HepG2 (cell line): ENCODE measurements around the gene KIF22. TPM values are rescaled to one million over a fixed set of nuclear protein-coding genes. Genes with fewer than 3 reads are reported as not detected.

Experiments used
- ATM ChIP-seq: fragments of 450-650 bp; IDR thresholded peaks from 2 replicates; pipeline ENCODE4 v1.7.1; 2017; ENCODE audit warnings: mild to moderate bottlenecking, borderline replicate concordance
- CREB3 ChIP-seq: sonication (generic); formaldehyde crosslinking; IDR thresholded peaks from 2 replicates; pipeline ENCODE4 v1.5.0; 2020; ENCODE audit warnings: missing genetic modification reagents
- DDIT3 ChIP-seq: sonication (generic); formaldehyde crosslinking; IDR thresholded peaks from 2 replicates; pipeline ENCODE4 v1.4.0; 2020; ENCODE audit warnings: mild to moderate bottlenecking, missing genetic modification reagents
- ELF3 ChIP-seq: IDR thresholded peaks from 2 replicates; pipeline ENCODE4 v1.6.1; 2016; ENCODE audit warnings: missing genetic modification reagents, missing compliant biosample characterization
- FOSL2 ChIP-seq: sonication (generic); formaldehyde crosslinking; IDR thresholded peaks from 2 replicates; pipeline ENCODE4 v1.4.0; 2020; ENCODE audit warnings: missing genetic modification reagents
- GABPA ChIP-seq, 2 experiments: IDR thresholded peaks; 2 replicates each; pipeline ENCODE4 v1.6.1; 2011 to 2016; ENCODE audit warnings: low read depth in 2 of 2, low read length in 1 of 2, missing biosample characterization in 1 of 2, missing genetic modification characterization in 1 of 2
- HBP1 ChIP-seq: IDR thresholded peaks from 2 replicates; pipeline ENCODE4 v1.6.1; 2016; ENCODE audit warnings: low read depth, control low read depth
- HIC2 ChIP-seq: sonication (generic); formaldehyde crosslinking; IDR thresholded peaks from 2 replicates; pipeline ENCODE4 v1.9.0; 2022; ENCODE audit warnings: low read depth, missing genetic modification reagents
- MAX ChIP-seq: IDR thresholded peaks from 2 replicates; pipeline ENCODE4 v1.6.1; 2012; ENCODE audit warnings: inconsistent platforms
- MAZ ChIP-seq, 2 experiments: sonication (generic) in 1 of 2; formaldehyde crosslinking in 1 of 2; IDR thresholded peaks; 2 replicates each; pipeline versions ENCODE4 v1.5.0 to v1.6.1; 2012 to 2020; ENCODE audit warnings: low read depth in 2 of 2, mild to moderate bottlenecking in 2 of 2, borderline replicate concordance in 1 of 2, improper control_type of control experiment in 1 of 2, low read length in 1 of 2, missing genetic modification reagents in 1 of 2, moderate library complexity in 1 of 2
- SMYD3 ChIP-seq: sonication (generic); formaldehyde crosslinking; IDR thresholded peaks from 2 replicates; pipeline ENCODE4 v1.8.1; 2023; ENCODE audit warnings: mild to moderate bottlenecking, missing genetic modification reagents
- SOX6 ChIP-seq, 2 experiments: fragments of 450-650 bp in 1 of 2; sonication (generic) in 1 of 2; formaldehyde crosslinking in 1 of 2; IDR thresholded peaks; 2 replicates each; pipeline versions ENCODE4 v1.4.0 to v1.6.1; 2017 to 2020; ENCODE audit warnings: antibody characterized with exemption in 1 of 2, mild to moderate bottlenecking in 1 of 2, missing genetic modification reagents in 1 of 2
- SSRP1 ChIP-seq: IDR thresholded peaks from 2 replicates; pipeline ENCODE4 v1.6.1; 2016; ENCODE audit warnings: control low read depth
- TBX3 ChIP-seq: fragments of 450-650 bp; IDR thresholded peaks from 2 replicates; pipeline ENCODE4 v1.6.1; 2017; ENCODE audit warnings: antibody characterized with exemption, mild to moderate bottlenecking, inconsistent platforms, borderline replicate concordance
- ZFAT ChIP-seq: sonication (generic); formaldehyde crosslinking; conservative IDR thresholded peaks from 2 replicates; pipeline ENCODE4 v1.8.1; 2023; ENCODE audit warnings: missing genetic modification reagents, inconsistent platforms
- ZFY ChIP-seq: sonication (generic); formaldehyde crosslinking; IDR thresholded peaks from 2 replicates; pipeline ENCODE4 v1.4.0; 2020; ENCODE audit warnings: missing genetic modification reagents
- ZMYM4 ChIP-seq: sonication (generic); formaldehyde crosslinking; IDR thresholded peaks from 2 replicates; pipeline ENCODE4 v1.8.1; 2023; ENCODE audit warnings: mild to moderate bottlenecking, missing genetic modification reagents
- ZNF710 ChIP-seq: sonication (generic); formaldehyde crosslinking; IDR thresholded peaks from 2 replicates; pipeline ENCODE4 v1.5.0; 2020; ENCODE audit warnings: mild to moderate bottlenecking, missing genetic modification reagents, borderline replicate concordance
- ZNF770 ChIP-seq: sonication (generic); formaldehyde crosslinking; IDR thresholded peaks from 2 replicates; pipeline ENCODE4 v1.5.0; 2020; ENCODE audit warnings: mild to moderate bottlenecking, missing genetic modification reagents
- ZZZ3 ChIP-seq: sonication (generic); formaldehyde crosslinking; IDR thresholded peaks from 2 replicates; pipeline ENCODE4 v1.4.0; 2020; ENCODE audit warnings: missing genetic modification reagents, mild to moderate bottlenecking, borderline replicate concordance
- polyA plus RNA-seq, 8 experiments: library from polyadenylated mRNA; depleted of rRNA in 3 of 8; stranded (reverse) in 7 of 8; unstranded in 1 of 8; fragments of >200 nt; fragmentation: Illumina TruSeq in 4 of 8; extraction: Trizol in 4 of 8; gene quantifications; 2 replicates each; pipeline versions ENCODE4 v1.2.1 to v1.2.3, GENCODE V29; 2011 to 2016; ENCODE audit warnings: low read depth in 4 of 8, missing spikeins in 1 of 8, mixed read lengths in 1 of 8; ENCODE audit not compliant: insufficient read depth in 1 of 8
- total RNA-seq, 5 experiments: library from RNA; depleted of rRNA; stranded (reverse); fragments of >200 nt; fragmentation: Illumina TruSeq; extraction: Trizol; gene quantifications; 2 replicates each; pipeline ENCODE4 v1.2.3, GENCODE V29; 2016; ENCODE audit warnings: low read depth in 1 of 5

KIF22 gene
- total and polyA plus RNA-seq, 2 of the 13 experiments (the other 11 are each of a cell fraction or from before 2014, with no cell fraction given), result 95.8 to 118 TPM

- TF ChIP-seq ZFAT (CRISPR knock-in tag) (no peak), GABPA (IDR thresholded peaks at IDR 0.05; ENCODE audit: low read depth, low read length) (no peak), GABPA (CRISPR knock-in tag; IDR thresholded peaks at IDR 0.05; ENCODE audit: low read depth) (peak; percentile 60; the same call in 1 of the 2 replicates), CREB3 (CRISPR knock-in tag) (no peak), ZNF710 (no peak), ZNF770 (peak; percentile 88), ZFY (CRISPR knock-in tag) (peak; percentile 44; the same call in 1 of the 2 replicates), ATM (no peak), MAX (no peak), ZZZ3 (CRISPR knock-in tag) (no peak), HBP1 (CRISPR knock-in tag) (0 out of 2 replicates have a peak, but pooled peaks have one; percentile 35), SSRP1 (CRISPR knock-in tag) (peak; percentile 93), TBX3 (no peak), ZMYM4 (CRISPR knock-in tag) (no peak), SMYD3 (CRISPR knock-in tag) (0 out of 2 replicates have a peak, but pooled peaks have one; percentile 43), DDIT3 (no peak), SOX6 (IDR thresholded peaks at IDR 0.05) (no peak), SOX6 (CRISPR knock-in tag; IDR thresholded peaks at IDR 0.05) (no peak), HIC2 (CRISPR knock-in tag) (no peak), FOSL2 (CRISPR knock-in tag) (peak; percentile 65), MAZ (IDR thresholded peaks at IDR 0.05; ENCODE audit: borderline replicate concordance, low read depth, low read length) (no peak), MAZ (CRISPR knock-in tag; IDR thresholded peaks at IDR 0.05; ENCODE audit: low read depth) (no peak), ELF3 (CRISPR knock-in tag) (peak; percentile 25; the same call in 1 of the 2 replicates)
These were observed 31.1 kb downstream of the KIF22 start (continued) for GRCh38 chr16:29821643-29822115.
